Activated effector memory CD4-positive, alpha-beta T cell treated with anti-CD3 and anti-CD28 coated beads, Interleukin-2, amount 50 U/mL, for 16 hours (primary cell): Measurements from ENCODE around the gene CTIF.

Experiments used
- DNase-seq: peaks from one replicate; pipeline ENCODE4 v3.0.0-alpha.2; 2020

The CTIF gene

GRCh38 chr18:48552130-48552529, 13.3 kb downstream of the CTIF start:
- peak; percentile 28 for DNase-seq

GRCh38 chr18:48553236-48553635, 14.4 kb downstream of the CTIF start:
- DNase-seq, result peak; percentile 19

GRCh38 chr18:48554610-48555400, 16.0 kb downstream of the CTIF start:
- DNase-seq, result peak; percentile 12

DNA sequence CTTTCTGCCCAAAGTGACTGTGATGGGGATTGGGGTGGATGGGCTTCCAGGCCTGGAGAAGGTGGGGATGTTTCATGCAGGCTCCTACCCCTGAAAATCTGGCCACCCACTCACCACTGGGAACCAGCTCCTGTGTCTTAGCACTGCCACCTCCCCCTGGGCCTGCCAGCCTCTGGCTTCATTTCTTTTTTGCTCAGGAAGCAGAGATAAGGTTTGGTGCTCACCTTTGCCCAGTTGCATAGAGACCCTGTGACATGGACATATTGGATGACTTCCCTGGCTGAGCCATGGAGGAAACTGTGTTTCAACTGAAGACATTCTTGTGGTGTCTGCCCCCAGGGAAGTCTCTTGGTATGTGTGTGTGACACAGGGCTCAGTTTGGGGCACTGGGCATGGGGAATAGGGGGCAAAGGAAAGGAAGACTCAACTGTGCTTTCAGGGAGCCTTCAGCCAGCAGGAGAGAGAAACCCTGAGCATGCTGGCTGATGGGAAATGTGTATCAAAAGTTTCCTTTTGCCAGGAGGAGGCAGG, 16.7 kb downstream of the CTIF start:
- DNase-seq, result peak; percentile 16

DNA sequence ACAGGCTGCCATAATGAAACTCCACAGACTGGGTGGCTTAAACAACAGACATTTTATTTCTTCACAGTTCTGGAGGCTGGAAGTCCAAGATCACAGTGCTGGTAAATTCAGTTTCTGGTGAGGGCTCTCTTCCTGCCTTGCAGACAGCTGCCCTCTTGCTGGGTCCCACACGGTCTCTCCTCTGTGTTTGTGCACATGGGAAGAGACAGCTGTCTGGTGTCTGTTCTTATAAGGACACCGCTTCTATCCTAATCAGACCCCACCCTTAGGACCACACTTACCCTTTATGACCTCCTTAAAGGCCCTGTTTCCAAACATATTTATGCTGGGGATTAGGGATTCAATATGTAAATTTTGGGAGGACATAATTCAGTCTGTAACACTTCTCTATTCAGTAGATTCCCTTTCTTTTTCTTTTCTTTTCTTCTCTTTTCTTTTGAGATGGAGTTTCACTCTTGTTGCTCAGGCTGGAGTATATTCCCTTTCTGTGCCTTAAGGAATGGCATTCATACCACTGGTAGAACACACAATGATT, 18.9 kb downstream of the CTIF start:
- DNase-seq, result no peak

GRCh38 chr18:48558248-48558647, 19.4 kb downstream of the CTIF start:
- DNase-seq, result no peak

DNA sequence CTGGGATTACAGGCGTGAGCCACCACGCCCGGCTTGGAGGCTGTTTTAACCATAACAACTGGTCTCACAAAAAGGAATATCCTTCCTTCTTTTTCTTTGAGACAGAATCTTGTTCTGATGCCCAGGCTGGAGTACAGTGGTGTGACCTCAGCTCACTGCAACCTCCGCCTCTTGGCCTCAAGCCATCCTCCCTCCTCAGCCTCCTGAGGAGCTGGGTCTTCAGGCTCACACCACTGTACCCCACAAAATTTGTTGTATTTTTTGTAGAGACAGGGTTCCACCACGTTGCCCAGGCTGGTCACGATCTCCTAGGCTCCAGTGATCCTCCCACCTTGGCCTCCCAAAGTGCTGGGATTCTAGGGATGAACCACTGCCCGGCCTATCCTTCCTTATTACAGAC, 21.7 kb downstream of the CTIF start:
- no peak for DNase-seq

DNA sequence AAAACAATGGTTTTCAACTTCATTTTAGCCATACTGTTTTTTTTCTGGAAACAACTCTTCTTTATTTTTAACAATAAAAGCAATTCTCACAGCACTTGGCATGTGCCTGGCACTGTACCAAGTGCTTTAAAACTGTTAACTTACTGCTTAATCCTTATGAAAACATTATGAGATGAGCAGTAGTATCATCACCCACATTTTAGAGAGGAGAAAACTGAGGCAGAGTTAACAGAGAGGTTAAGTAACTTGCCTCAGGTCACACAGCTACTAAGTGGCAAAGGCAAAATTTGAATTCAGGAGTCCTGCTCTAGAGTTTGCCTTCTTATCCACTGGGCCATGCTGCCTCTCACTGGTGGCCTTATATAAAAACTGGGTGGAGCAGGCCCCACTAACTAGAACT, 23.2 kb downstream of the CTIF start:
- no peak for DNase-seq

GRCh38 chr18:48563027-48563426, 24.2 kb downstream of the CTIF start:
- no peak for DNase-seq

- no peak for DNase-seq
Observed at GRCh38 chr18:48564139-48564538, 25.3 kb downstream of the CTIF start.

DNA sequence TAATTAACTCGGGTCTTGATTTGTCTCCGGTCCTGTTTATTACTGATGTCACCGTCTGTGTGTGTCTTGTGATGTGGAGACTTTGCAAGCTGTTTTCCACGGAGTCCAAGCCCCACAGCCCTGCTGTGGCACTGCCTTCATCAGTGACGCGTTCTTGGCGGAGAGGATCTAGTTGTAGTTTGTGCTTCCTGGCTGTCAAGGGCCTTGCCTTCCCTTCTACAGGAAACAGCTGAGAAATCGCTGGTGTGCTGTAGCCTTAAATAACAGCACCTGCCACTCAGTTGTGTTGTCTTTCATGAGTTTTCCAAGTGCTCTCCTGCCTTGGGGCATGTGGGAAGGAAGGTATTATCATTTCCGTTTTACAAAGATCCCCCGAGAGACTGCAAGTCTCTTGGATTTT, 26.3 kb downstream of the CTIF start:
- DNase-seq, result no peak

DNA sequence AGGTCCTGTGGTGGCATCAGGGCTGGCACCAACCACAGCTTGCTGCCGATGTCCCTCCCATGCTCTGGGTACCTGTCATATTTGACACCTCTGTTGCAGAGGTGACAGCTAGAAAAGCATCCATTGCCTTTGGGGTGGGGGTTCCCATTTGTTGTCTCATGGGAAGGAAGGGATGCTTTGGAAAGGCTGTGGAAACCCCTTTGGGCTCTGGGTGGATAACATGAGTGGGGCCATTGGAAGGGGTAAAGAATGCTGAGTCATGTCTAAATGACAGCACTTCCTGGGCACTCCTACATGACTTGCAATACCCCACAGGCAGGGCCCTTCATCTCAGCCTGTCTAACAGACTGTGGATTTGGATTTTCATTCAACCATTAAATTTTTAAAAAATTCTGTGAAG, 27.8 kb downstream of the CTIF start:
- DNase-seq, result no peak

GRCh38 chr18:48567388-48567787, 28.6 kb downstream of the CTIF start:
- no peak for DNase-seq

GRCh38 chr18:48569139-48569914, 30.5 kb downstream of the CTIF start:
- no peak for DNase-seq

GRCh38 chr18:48569915-48570264, 31.1 kb downstream of the CTIF start:
- no peak for DNase-seq

GRCh38 chr18:48570313-48570712, 31.5 kb downstream of the CTIF start:
- no peak for DNase-seq

GRCh38 chr18:48571639-48572384, 33.0 kb downstream of the CTIF start:
- no peak for DNase-seq

DNA sequence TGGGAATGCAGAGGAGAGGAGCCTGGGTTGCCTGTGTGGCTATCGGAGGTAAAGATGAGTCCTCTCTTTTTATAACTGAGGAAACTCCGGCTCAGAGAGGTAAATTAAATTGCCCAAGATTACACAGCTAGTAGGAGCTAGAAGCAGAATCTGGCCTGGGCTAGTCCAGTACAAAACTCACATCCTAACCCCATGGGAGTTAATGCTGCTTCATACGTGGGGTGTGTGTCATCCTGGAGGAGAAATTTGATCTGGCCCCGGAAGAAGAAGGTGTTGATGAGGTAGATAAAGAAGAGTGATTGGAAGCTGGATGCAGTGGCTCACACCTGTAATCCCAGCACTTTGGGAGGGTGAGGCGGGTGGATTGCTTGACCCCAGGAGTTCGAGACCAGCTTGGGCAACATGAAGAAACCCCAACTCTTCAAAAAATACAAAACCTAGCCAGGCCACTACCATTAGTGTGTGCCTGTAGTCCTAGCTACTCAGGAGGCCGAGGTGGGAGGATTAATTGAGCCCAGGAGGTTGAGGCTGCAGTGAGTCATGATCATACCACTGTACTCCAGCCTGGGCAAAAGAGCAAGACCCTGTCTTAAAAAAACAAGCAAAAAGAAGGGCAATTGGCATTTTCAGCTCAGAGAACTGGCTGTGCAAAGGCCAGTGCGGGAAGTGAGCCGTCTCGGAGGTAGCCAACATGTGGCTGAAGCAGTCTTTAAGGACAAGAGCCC, 33.7 kb downstream of the CTIF start:
- DNase-seq, result no peak

GRCh38 chr18:48573632-48574283, 34.9 kb downstream of the CTIF start:
- DNase-seq, result no peak

- no peak for DNase-seq
Observed at GRCh38 chr18:48574667-48575300, 36.0 kb downstream of the CTIF start.

DNA sequence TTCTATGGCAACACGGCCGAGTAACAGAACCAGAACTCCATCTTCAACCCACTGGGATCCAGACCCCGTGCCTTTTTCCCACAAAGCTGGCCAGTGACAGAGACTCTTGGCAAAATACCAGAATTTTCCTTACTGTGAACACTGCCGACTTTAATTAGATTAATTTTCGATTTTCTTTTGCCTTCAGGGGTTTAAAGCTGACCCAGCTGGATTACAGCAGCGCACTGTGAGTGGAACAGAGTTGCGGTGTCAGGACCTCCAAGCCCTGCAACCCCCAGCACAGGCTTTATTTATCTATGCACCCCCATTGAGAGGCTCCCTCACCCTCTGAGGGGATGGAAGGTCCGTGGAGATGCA, 36.4 kb downstream of the CTIF start:
- no peak for DNase-seq
